ENCODE results near the gene ELF2.
A peak's percentile ranks its signal among the peaks of the same experiment; 100 is the strongest.
"Not testable (repeated sequence)": the region's sequence is repeated elsewhere in the genome, so short reads cannot be mapped to it uniquely, and the experiment has no call there.

ELF2 gene

DNA sequence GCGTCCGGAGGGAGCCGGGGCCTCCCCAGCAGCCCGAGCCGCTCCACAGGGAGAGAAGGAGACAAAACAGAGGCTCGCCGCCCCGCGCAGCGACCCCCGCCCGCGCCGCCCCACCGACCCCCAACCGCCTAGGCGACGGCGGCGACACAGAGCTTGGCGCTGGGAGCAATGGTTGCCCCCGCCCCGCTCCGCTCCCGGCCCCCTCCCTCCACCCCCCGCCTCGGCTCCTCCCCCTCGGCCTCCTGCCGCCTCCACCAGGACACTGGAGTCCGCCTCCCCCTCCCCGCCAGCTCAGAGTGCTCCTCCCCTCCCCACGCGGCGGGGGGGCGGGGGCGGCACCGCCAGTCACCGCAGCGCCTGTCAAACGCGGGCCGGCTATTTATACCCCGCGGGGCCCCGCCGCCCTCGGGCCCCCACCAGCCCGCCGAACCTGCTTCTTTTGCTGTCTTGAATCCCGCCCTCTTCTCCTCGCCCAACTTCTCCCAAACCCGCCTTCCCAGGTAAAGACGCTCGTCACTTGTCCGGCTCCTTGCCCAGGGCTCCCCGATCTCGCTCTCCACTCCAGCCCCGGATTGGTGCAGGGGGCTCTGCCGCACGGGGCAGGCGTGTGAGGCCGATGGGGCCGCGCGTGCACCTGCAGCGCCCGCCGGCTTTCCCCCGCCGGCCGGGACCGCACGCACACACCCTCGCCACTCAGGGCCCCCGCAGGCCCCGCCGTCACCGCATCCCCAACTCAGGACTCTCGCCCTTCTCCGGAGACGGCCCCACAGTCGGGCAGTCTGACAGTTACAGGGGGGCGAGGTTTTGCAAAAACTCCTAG lies at the start of gene ELF2:
Gene ELF2, minus strand, starts transcription at position 170 of the 820 bp plus-strand sequence. CDS start 39,517 bp downstream, outside the sequence.
- peak; percentile 87 for DNase-seq (ENCODE audit: low read depth)

- DNase-seq (ENCODE audit: low read depth), result peak; percentile 69
Observed at GRCh38 chr4:139223682-139224317, 46.8 kb upstream of the ELF2 start.

GRCh38 chr4:139222215-139222614 lies 45.2 kb upstream of the ELF2 start:
- DNase-seq (ENCODE audit: low read depth), result no peak

GRCh38 chr4:139221687-139222086 lies 44.7 kb upstream of the ELF2 start:
- no peak for DNase-seq (ENCODE audit: low read depth)

GRCh38 chr4:139219450-139220055 lies 42.5 kb upstream of the ELF2 start:
- DNase-seq (ENCODE audit: low read depth), result no peak

GRCh38 chr4:139214039-139214534 lies 37.1 kb upstream of the ELF2 start:
- peak; percentile 16 for DNase-seq (ENCODE audit: low read depth)

DNA sequence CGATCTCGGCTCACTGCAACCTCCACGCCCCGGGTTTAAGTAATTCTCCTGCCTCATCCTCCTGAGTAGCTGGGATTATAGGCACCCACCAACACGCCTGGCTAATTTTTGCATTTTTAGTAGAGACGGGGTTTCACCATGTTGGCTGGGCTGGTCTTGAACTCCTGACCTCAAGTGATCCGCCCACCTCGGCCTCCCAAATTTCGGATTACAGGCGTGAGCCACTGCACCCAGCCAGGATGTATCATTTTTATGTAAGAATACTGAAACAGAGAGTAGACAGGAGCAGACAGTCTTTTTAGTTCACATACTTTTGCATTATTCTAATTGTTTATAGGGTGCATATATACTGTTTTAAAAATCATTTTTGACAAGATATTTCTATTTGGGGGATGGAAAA lies 36.6 kb upstream of the ELF2 start:
- DNase-seq (ENCODE audit: low read depth), result not testable (repeated sequence)

DNA sequence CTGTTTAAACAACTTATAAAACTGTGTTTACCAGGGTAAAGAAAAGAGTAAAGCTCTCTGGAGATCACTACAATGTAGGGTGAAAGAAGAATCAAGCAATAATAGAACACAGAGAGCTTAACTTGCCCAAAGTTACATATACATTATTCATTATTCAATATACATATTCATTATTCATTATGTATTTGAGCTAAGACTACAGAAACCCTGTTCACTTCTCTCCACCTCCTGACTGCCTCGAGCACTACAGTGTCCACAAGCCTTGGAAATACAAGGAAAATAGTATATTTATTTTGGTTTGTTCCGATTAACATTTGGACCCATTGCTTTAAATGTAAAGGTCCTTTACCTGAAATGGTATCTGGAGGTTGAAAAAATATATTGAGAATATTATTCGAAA lies 35.9 kb upstream of the ELF2 start:
- no peak for DNase-seq (ENCODE audit: low read depth)

- peak; percentile 76 for DNase-seq (ENCODE audit: low read depth)
Observed at GRCh38 chr4:139210486-139210885, 33.5 kb upstream of the ELF2 start.

GRCh38 chr4:139209470-139210063 lies 32.5 kb upstream of the ELF2 start:
- no peak for DNase-seq (ENCODE audit: low read depth)

GRCh38 chr4:139208404-139208945 lies 31.5 kb upstream of the ELF2 start:
- peak; percentile 97 for DNase-seq (ENCODE audit: low read depth)

DNA sequence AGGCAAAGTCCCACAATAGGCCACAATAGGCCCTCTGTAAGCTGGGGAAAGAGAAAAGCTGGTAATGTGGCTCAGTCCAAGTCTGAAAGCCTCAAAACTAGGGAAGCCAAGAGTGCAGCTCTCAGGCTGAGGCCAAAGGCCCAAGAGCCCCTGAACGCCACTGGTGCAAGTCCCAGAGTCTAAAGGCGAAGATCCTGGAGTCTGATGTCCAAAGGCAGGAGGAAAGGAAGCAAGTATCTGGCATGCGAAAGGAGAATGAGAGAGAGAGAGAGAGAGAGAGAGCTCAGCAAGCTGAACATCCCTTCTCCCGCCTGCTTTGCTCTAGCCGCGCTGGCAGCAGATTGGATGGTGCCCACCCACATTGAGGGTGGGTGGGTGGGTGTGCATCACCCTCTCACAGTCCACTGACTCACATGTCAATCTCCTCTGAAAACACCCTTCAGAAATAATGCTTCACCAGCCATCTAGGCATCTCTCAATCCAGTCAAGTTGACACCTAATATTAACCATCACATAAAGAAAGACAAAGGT lies 30.9 kb upstream of the ELF2 start:
- DNase-seq (ENCODE audit: low read depth), result no peak

DNA sequence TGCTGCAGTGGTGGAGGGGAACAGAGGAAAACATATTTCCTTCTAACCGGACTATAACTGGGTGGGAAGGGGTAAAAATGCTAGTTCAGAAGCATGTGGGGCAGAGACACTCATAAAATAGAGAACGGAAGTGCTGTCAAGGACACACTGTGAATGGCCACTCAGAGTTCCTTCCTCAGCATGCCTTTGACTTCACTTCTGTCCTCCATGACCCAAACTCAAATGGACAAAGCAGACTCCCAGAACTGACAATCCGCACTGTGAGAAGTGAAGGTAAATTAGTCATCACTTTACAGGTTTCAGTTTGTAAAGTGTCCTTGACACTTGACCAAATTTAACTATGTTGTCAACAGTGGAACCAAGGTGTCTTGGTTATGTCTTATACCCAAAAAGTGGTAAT lies 30.2 kb upstream of the ELF2 start:
- DNase-seq (ENCODE audit: low read depth), result no peak

GRCh38 chr4:139202991-139203390 lies 26.0 kb upstream of the ELF2 start:
- DNase-seq (ENCODE audit: low read depth), result no peak

GRCh38 chr4:139200506-139200905 lies 23.5 kb upstream of the ELF2 start:
- no peak for DNase-seq (ENCODE audit: low read depth)

- DNase-seq (ENCODE audit: low read depth), result no peak
Observed at GRCh38 chr4:139200102-139200501, 23.1 kb upstream of the ELF2 start.

GRCh38 chr4:139197214-139197613 lies 20.2 kb upstream of the ELF2 start:
- DNase-seq (ENCODE audit: low read depth), result not testable (repeated sequence)

DNA sequence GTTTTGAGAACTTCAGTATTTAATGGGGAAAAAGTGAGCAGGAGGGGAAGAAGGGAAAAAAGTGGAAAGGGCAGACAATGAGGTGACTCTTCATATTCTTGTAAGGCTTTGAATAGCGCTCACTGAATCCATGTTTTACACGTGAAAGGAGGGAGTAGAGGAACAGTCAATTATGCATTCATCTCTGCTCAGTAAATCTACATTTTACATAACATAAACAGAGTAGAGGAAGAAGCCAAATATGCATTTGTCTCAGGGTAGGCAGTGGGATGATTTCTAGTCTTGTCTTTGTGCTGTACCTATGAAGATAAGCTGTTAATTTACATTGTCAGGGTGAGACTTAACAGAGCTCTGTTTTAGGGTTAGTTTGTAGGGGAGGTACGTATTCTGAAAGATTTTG lies 19.4 kb upstream of the ELF2 start:
- no peak for DNase-seq (ENCODE audit: low read depth)

DNA sequence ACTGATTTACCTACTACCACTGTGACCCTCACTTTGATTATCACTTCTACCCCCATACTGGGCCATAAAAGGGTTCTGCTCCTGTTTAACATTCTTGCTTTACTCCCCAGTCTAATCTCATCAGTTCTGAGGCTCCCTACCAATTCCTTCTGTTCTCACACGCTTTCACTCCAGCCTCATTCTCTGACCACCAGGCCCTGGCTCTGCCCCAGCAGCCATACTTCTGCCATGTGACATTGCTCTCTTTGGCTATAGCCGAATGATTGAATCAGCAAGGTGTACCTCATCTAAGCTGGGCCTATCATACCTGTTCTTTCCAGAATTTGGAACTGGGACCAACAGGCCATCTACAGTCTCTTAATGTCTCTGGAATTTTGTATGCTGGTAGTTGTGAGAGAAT lies 14.4 kb upstream of the ELF2 start:
- peak; percentile 19 for DNase-seq (ENCODE audit: low read depth)

DNA sequence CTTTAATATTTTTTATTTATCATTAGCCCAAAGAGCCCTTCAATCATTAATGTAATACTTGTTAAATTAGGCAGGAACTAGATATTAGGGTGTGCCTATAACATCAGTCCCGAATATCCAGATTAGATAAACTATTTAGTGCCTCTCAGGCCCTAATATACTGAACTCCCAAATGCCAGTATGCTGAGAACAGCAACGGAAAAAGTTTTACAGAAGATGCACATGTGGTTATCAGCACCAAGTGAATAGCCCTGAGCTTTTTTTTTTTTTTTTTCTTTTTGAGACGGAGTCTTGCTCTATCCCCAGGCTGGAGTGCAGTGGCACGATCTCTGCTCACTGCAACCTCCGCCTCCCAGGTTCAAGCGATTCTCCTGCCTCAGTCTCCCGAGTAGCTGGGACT lies 13.0 kb upstream of the ELF2 start:
- DNase-seq (ENCODE audit: low read depth), result no peak

DNA sequence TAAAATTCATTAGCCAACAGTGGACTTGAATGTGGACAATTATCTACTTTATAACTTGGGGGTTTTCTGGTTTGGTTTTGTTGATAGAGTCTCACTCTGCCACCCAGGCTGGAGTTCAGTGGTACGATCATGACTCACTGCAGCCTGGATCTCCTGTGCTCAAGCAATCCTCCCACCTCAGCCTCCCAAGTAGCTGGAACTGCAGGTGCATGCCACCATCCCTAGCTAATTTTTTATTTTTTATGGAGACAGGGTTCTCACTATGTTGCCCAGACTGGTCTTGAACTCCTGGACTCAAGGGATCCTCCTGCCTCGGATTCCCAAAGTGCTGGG lies 12.4 kb upstream of the ELF2 start:
- no peak for DNase-seq (ENCODE audit: low read depth)

Measured in amniotic epithelial cell (primary cell).